Karpas-422 (cell line): ENCODE measurements around the gene TBL1X. TPM values are rescaled to one million over a fixed set of nuclear protein-coding genes. Genes with fewer than 3 reads are reported as not detected.
"Not testable (repeated sequence)": the region's sequence is repeated elsewhere in the genome, so short reads cannot be mapped to it uniquely, and the experiment has no call there.

Experiments used
- DNase-seq: peaks from one replicate; pipeline ENCODE4 v3.0.0-alpha.2; 2015
- H2AFZ ChIP-seq: fragments of 200-600 bp; sonication (generic); 2 replicates; pipeline ENCODE4 v1.6.1; 2014; ENCODE audit warnings: antibody characterized with exemption, low read length, mixed read lengths
- H3K27ac ChIP-seq: fragments of 200-600 bp; sonication (generic); 2 replicates; pipeline ENCODE4 v1.5.1; 2014; ENCODE audit warnings: mild to moderate bottlenecking, low read length, moderate library complexity
- H3K27me3 ChIP-seq: fragments of 200-600 bp; sonication (generic); 2 replicates; pipeline ENCODE4 v1.6.1; 2014; ENCODE audit warnings: low read length, mixed read lengths
- H3K36me3 ChIP-seq: fragments of 200-600 bp; sonication (generic); 2 replicates; pipeline ENCODE4 v1.6.1; 2014; ENCODE audit warnings: low read length, mixed read lengths; ENCODE audit not compliant: insufficient read depth
- H3K4me1 ChIP-seq: fragments of 200-600 bp; sonication (generic); 2 replicates; pipeline ENCODE4 v1.6.1; 2014; ENCODE audit warnings: mild to moderate bottlenecking, low read length, mixed read lengths
- H3K4me2 ChIP-seq: fragments of 200-600 bp; sonication (generic); 2 replicates; pipeline ENCODE4 v1.6.1; 2014; ENCODE audit warnings: low read length, low read depth, mild to moderate bottlenecking; ENCODE audit not compliant: poor library complexity, severe bottlenecking
- H3K4me3 ChIP-seq: fragments of 200-600 bp; sonication (generic); 2 replicates; pipeline ENCODE4 v1.5.1; 2014; ENCODE audit warnings: mild to moderate bottlenecking, antibody characterized with exemption, low read length, mixed read lengths
- H3K79me2 ChIP-seq: fragments of 200-600 bp; sonication (generic); 2 replicates; pipeline ENCODE4 v1.6.1; 2014; ENCODE audit warnings: mild to moderate bottlenecking, low read length, mixed read lengths
- H3K9ac ChIP-seq: fragments of 200-600 bp; sonication (generic); 2 replicates; pipeline ENCODE4 v1.6.0; 2014; ENCODE audit warnings: low read length
- H3K9me2 ChIP-seq: fragments of 200-600 bp; sonication (generic), shearing (Covaris generic); replicated peaks from 2 replicates; pipeline ENCODE4 v1.6.0; 2014; ENCODE audit warnings: mild to moderate bottlenecking, low read length, moderate library complexity; ENCODE audit not compliant: insufficient read depth
- H3K9me3 ChIP-seq: fragments of 300-700, 200-600 bp; sonication (generic); 2 replicates; pipeline ENCODE4 v1.6.1; 2014; ENCODE audit warnings: low read length, mixed read lengths
- H4K20me1 ChIP-seq: fragments of 200-600 bp; sonication (generic); 2 replicates; pipeline ENCODE4 v1.6.1; 2014; ENCODE audit warnings: mild to moderate bottlenecking, antibody characterized with exemption, low read length, low read depth; ENCODE audit not compliant: insufficient read depth
- total RNA-seq: library from RNA; depleted of rRNA; stranded (reverse); fragments of >200 nt; shearing (Covaris generic); gene quantifications from 2 replicates; pipeline ENCODE4 v1.2.3, GENCODE V29; 2014; ENCODE audit warnings: low replicate concordance

TBL1X gene
- total RNA-seq, 1 experiment from 2014 or later, result 9.4 TPM

- H3K4me1 ChIP-seq, result peaks cover 33% of the 10 kb centered on the region
- not testable (repeated sequence) for H3K79me2 ChIP-seq, H3K36me3 ChIP-seq, H3K9ac ChIP-seq, H3K9me2 ChIP-seq, H3K27ac ChIP-seq, H3K27me3 ChIP-seq, H3K4me3 ChIP-seq, H2AFZ ChIP-seq, H4K20me1 ChIP-seq, H3K9me3 ChIP-seq
- peak; percentile 79 for DNase-seq
- H3K4me2 ChIP-seq, result peak overlapping the region; percentile 16
Observed at GRCh38 chrX:9768321-9768839, 303.5 kb downstream of the TBL1X start.

GRCh38 chrX:9770319-9770718, 305.5 kb downstream of the TBL1X start:
- peak; percentile 52 for DNase-seq
- no peaks in the 10 kb centered on the region for H3K9me3 ChIP-seq
- H3K79me2 ChIP-seq, result no peaks in the 10 kb centered on the region
- H3K36me3 ChIP-seq, result no peaks in the 10 kb centered on the region
- H3K27ac ChIP-seq, result no peak overlapping the region
- H3K4me3 ChIP-seq, result no peak overlapping the region
- no peaks in the 10 kb centered on the region for H3K9me2 ChIP-seq
- H4K20me1 ChIP-seq, result no peaks in the 10 kb centered on the region
- no peak overlapping the region for H3K9ac ChIP-seq
- peaks cover 35% of the 10 kb centered on the region for H3K4me1 ChIP-seq
- no peaks in the 10 kb centered on the region for H3K27me3 ChIP-seq
- no peak overlapping the region for H2AFZ ChIP-seq
- no peak overlapping the region for H3K4me2 ChIP-seq

- H3K4me3 ChIP-seq, result no peak overlapping the region
- H3K9me3 ChIP-seq, result no peaks in the 10 kb centered on the region
- H3K4me2 ChIP-seq, result peak overlapping the region; percentile 24
- H3K9ac ChIP-seq, result no peak overlapping the region
- no peak overlapping the region for H2AFZ ChIP-seq
- H3K27me3 ChIP-seq, result no peaks in the 10 kb centered on the region
- H3K9me2 ChIP-seq, result no peaks in the 10 kb centered on the region
- no peaks in the 10 kb centered on the region for H3K79me2 ChIP-seq
- DNase-seq, result no peak
- H3K36me3 ChIP-seq, result no peaks in the 10 kb centered on the region
- H3K27ac ChIP-seq, result no peak overlapping the region
- peaks cover 24% of the 10 kb centered on the region for H3K4me1 ChIP-seq
- H4K20me1 ChIP-seq, result no peaks in the 10 kb centered on the region
Observed at GRCh38 chrX:9772943-9773342, 308.1 kb downstream of the TBL1X start.

GRCh38 chrX:9775930-9776329, 311.1 kb downstream of the TBL1X start:
- DNase-seq, result no peak
- H3K4me2 ChIP-seq, result no peak overlapping the region

GRCh38 chrX:9781941-9782340, 317.1 kb downstream of the TBL1X start:
- peaks cover 7% of the 10 kb centered on the region for H3K4me1 ChIP-seq
- peak overlapping the region; percentile 50 for H3K4me2 ChIP-seq
- H3K27me3 ChIP-seq, result no peaks in the 10 kb centered on the region
- no peaks in the 10 kb centered on the region; the same call in 1 of the 2 replicates for H3K9me3 ChIP-seq
- no peak overlapping the region for H3K9ac ChIP-seq
- peak overlapping the region; percentile 36; the same call in 1 of the 2 replicates for H3K4me3 ChIP-seq
- no peak overlapping the region; the same call in 1 of the 2 replicates for H3K27ac ChIP-seq
- no peak overlapping the region for H2AFZ ChIP-seq
- no peaks in the 10 kb centered on the region for H4K20me1 ChIP-seq
- no peaks in the 10 kb centered on the region for H3K9me2 ChIP-seq
- H3K36me3 ChIP-seq, result no peaks in the 10 kb centered on the region
- H3K79me2 ChIP-seq, result no peaks in the 10 kb centered on the region
- no peak for DNase-seq

More at GRCh38 chrX:9775930-9776329, 311.1 kb downstream of the TBL1X start:
- H3K36me3 ChIP-seq, result no peaks in the 10 kb centered on the region
- peaks cover 10% of the 10 kb centered on the region for H3K4me1 ChIP-seq
- no peaks in the 10 kb centered on the region for H4K20me1 ChIP-seq
- H3K9me3 ChIP-seq, result no peaks in the 10 kb centered on the region
- H3K9me2 ChIP-seq, result no peaks in the 10 kb centered on the region
- H3K9ac ChIP-seq, result no peak overlapping the region
- no peak overlapping the region for H3K4me3 ChIP-seq
- no peaks in the 10 kb centered on the region for H3K27me3 ChIP-seq
- no peak overlapping the region for H3K27ac ChIP-seq
- H2AFZ ChIP-seq, result no peak overlapping the region
- no peaks in the 10 kb centered on the region for H3K79me2 ChIP-seq

- DNase-seq, result no peak
- peaks cover 12% of the 10 kb centered on the region for H3K4me1 ChIP-seq
- H3K9me3 ChIP-seq, result no peaks in the 10 kb centered on the region; the same call in 1 of the 2 replicates
- H3K79me2 ChIP-seq, result no peaks in the 10 kb centered on the region
- no peak overlapping the region for H3K9ac ChIP-seq
- no peaks in the 10 kb centered on the region for H3K9me2 ChIP-seq
- no peaks in the 10 kb centered on the region for H3K27me3 ChIP-seq
- no peaks in the 10 kb centered on the region for H3K36me3 ChIP-seq
- H3K27ac ChIP-seq, result no peak overlapping the region
- no peak overlapping the region for H3K4me3 ChIP-seq
- H2AFZ ChIP-seq, result no peak overlapping the region
- H4K20me1 ChIP-seq, result no peaks in the 10 kb centered on the region
- H3K4me2 ChIP-seq, result no peak overlapping the region
Observed at GRCh38 chrX:9784332-9784731, 319.5 kb downstream of the TBL1X start.

- H3K4me2 ChIP-seq, result no peak overlapping the region
- no peaks in the 10 kb centered on the region for H3K9me2 ChIP-seq
- H3K27me3 ChIP-seq, result no peaks in the 10 kb centered on the region
- H3K4me3 ChIP-seq, result no peak overlapping the region; the same call in 1 of the 2 replicates
- H3K9me3 ChIP-seq, result no peaks in the 10 kb centered on the region; the same call in 1 of the 2 replicates
- H4K20me1 ChIP-seq, result no peaks in the 10 kb centered on the region
- no peaks in the 10 kb centered on the region for H3K36me3 ChIP-seq
- H3K9ac ChIP-seq, result no peak overlapping the region
- H2AFZ ChIP-seq, result no peak overlapping the region
- DNase-seq, result no peak
- peaks cover 12% of the 10 kb centered on the region for H3K4me1 ChIP-seq
- no peak overlapping the region for H3K27ac ChIP-seq
- H3K79me2 ChIP-seq, result no peaks in the 10 kb centered on the region
Observed at GRCh38 chrX:9785254-9785943, 320.5 kb downstream of the TBL1X start.

- peak within 1 kb of the TSS; percentile 17 for H3K4me2 ChIP-seq
- peaks cover 12% of the 10 kb centered on the region for H3K4me1 ChIP-seq
- no peaks in the 10 kb centered on the region for H3K79me2 ChIP-seq
- H4K20me1 ChIP-seq, result no peaks in the 10 kb centered on the region
- H3K4me3 ChIP-seq, result peak within 1 kb of the TSS; percentile 32; the same call in 1 of the 2 replicates
- no peak within 1 kb of the TSS for H3K9ac ChIP-seq
- H3K36me3 ChIP-seq, result no peaks in the 10 kb centered on the region
- H3K9me2 ChIP-seq, result no peaks in the 10 kb centered on the region
- H3K27me3 ChIP-seq, result no peaks in the 10 kb centered on the region
- no peaks in the 10 kb centered on the region; the same call in 1 of the 2 replicates for H3K9me3 ChIP-seq
- H3K27ac ChIP-seq, result no peak within 1 kb of the TSS
- no peak within 1 kb of the TSS for H2AFZ ChIP-seq
- no peak for DNase-seq
Observed at GRCh38 chrX:9785944-9786797, 321.3 kb downstream of the TBL1X start, which contains the start of gene SHROOM2. Gene SHROOM2, plus strand, starts transcription at chrX:9786429. Its CDS starts 117 bp downstream, at chrX:9786546.
